DND-41 (cell line): ENCODE measurements around the gene LRRC25.
A peak's percentile ranks its signal among the peaks of the same experiment; 100 is the strongest.

ENCODE experiments used
- ATAC-seq: fragments of 200-7000 bp; cut with Tn5 transposase; 3 replicates; pipeline ENCODE4 v1.9.1; 2021; ENCODE audit warnings: low read depth; ENCODE audit not compliant: insufficient read depth
- DNase-seq: peaks from one replicate; pipeline ENCODE4 v3.0.0-alpha.2; 2020
- H2AFZ ChIP-seq: 2 replicates; pipeline ENCODE4 v1.6.0; 2012; ENCODE audit warnings: low read depth, low read length
- H3K27ac ChIP-seq: 2 replicates; pipeline ENCODE4 v1.5.1; 2012; ENCODE audit warnings: low read length, inconsistent platforms
- H3K27me3 ChIP-seq: fragments of 200-600 bp; sonication (generic); 2 replicates; pipeline ENCODE4 v1.6.0; 2012; ENCODE audit warnings: low read length, mild to moderate bottlenecking, inconsistent platforms; ENCODE audit not compliant: insufficient read depth, poor library complexity
- H3K36me3 ChIP-seq: 2 replicates; pipeline ENCODE4 v1.5.1; 2012; ENCODE audit warnings: low read length, inconsistent platforms; ENCODE audit not compliant: insufficient read depth
- H3K4me1 ChIP-seq: 2 replicates; pipeline ENCODE4 v1.5.1; 2012; ENCODE audit warnings: mild to moderate bottlenecking, low read length; ENCODE audit not compliant: insufficient read depth
- H3K4me2 ChIP-seq: 2 replicates; pipeline ENCODE4 v1.6.0; 2012; ENCODE audit warnings: mild to moderate bottlenecking, moderate library complexity, low read length, inconsistent platforms; ENCODE audit not compliant: insufficient read depth
- H3K4me3 ChIP-seq, 2 experiments: fragments of 200-600 bp in 1 of 2; shearing (Covaris generic) in 1 of 2; 2 replicates each; pipeline ENCODE4 v1.5.1; 2012 to 2016; ENCODE audit warnings: inconsistent platforms in 2 of 2, low read length in 2 of 2, mild to moderate bottlenecking in 2 of 2, low read depth in 1 of 2, moderate library complexity in 1 of 2
- H3K79me2 ChIP-seq: 2 replicates; pipeline ENCODE4 v1.6.0; 2012; ENCODE audit warnings: low read length, inconsistent platforms; ENCODE audit not compliant: insufficient read depth
- H3K9ac ChIP-seq: 2 replicates; pipeline ENCODE4 v1.6.0; 2012; ENCODE audit warnings: low read depth, mild to moderate bottlenecking, inconsistent platforms, low read length, moderate library complexity
- H3K9me3 ChIP-seq: 2 replicates; pipeline ENCODE4 v1.5.1; 2012; ENCODE audit warnings: low read length, moderate library complexity, mild to moderate bottlenecking, inconsistent platforms; ENCODE audit not compliant: insufficient read depth, severe bottlenecking
- H4K20me1 ChIP-seq: 2 replicates; pipeline ENCODE4 v1.6.0; 2012; ENCODE audit warnings: low read length; ENCODE audit not compliant: insufficient read depth
- CTCF ChIP-seq: IDR thresholded peaks from 2 replicates; pipeline ENCODE4 v1.5.1; 2012; ENCODE audit warnings: borderline replicate concordance, low read length, moderate library complexity, mild to moderate bottlenecking; ENCODE audit not compliant: poor library complexity, severe bottlenecking; ENCODE audit errors: extremely low read depth
- EZH2 ChIP-seq: IDR thresholded peaks from 3 replicates; pipeline ENCODE4 v1.6.1; 2012; ENCODE audit warnings: borderline replicate concordance, low read depth, mild to moderate bottlenecking, moderate library complexity, low read length, inconsistent platforms; ENCODE audit not compliant: severe bottlenecking

Gene LRRC25

GRCh38 chr19:18440415-18440877, 43.0 kb upstream of the LRRC25 start:
- Histone ChIP-seq H3K9me3 (no peaks in the 10 kb centered on the region), H3K9ac (no peak overlapping the region), H3K36me3 (peaks cover 28% of the 10 kb centered on the region), H3K4me3 (no peak overlapping the region), H4K20me1 (peaks cover 20% of the 10 kb centered on the region; the same call in 1 of the 2 replicates), H3K4me2 (no peak overlapping the region), H3K4me1 (peaks cover 20% of the 10 kb centered on the region), H3K79me2 (no peaks in the 10 kb centered on the region), H2AFZ (no peak overlapping the region), H3K27me3 (no peaks in the 10 kb centered on the region), H3K27ac (no peak overlapping the region)
- peak; percentile 32; the same call in 2 of the 3 replicates for ATAC-seq
- peak; percentile 46 for DNase-seq
- TF ChIP-seq CTCF = peak; percentile 67
- TF ChIP-seq EZH2 = no peak

- Histone ChIP-seq H3K9ac (no peak overlapping the region), H3K9me3 (no peaks in the 10 kb centered on the region), H3K4me1 (peaks cover 21% of the 10 kb centered on the region), H3K27ac (no peak overlapping the region), H2AFZ (no peak overlapping the region), H3K4me3 (no peak overlapping the region), H3K27me3 (no peaks in the 10 kb centered on the region), H3K4me2 (no peak overlapping the region), H3K36me3 (peaks cover 24% of the 10 kb centered on the region), H3K79me2 (no peaks in the 10 kb centered on the region), H4K20me1 (peaks cover 20% of the 10 kb centered on the region; the same call in 1 of the 2 replicates)
- no peak for DNase-seq
- no peak for ATAC-seq
- TF ChIP-seq CTCF (no peak), EZH2 (no peak)
These were observed 42.5 kb upstream of the LRRC25 start for GRCh38 chr19:18439910-18440237.

DNA sequence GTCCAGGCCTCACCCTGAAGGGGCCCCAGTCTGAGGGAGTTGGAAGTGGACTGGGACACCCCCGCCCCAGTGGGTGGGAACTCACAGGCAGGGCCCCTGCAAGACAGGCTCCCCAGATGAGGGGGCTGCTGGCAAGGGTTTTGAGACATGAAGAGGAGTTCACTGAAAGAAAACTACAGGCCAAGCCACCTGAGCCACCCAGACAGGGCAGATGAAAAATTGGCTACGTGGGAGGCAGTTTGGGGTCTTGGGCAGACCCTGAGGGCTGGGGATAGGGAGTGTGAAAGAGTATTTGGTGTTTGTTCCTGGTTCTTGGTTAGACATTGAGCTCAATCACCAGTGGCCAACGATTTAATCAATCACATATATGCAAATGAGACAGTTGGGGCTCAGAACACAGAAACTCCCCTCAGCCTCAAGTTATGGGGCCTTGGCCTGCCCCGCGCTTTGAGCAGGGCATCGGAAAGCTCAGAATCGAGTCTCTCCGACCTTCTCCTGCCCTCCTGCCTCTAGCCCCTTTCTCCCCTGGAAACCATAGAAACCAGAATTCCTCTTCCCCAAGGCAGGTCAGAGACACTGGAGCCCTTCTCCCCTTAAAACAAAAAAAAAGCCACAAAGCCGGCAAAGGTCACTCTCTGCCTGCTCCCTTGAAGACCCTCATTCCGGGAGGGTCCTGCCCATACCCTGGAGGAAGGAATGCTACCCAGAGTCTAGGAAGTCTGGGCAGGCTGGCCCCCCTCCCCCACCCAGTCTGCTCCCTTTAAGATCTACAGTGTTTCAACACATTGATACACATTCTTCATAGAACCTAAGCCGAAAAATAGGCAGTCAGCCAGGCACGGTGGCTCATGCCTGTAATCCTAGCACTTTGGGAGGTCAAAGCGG, 41.8 kb upstream of the LRRC25 start:
- ATAC-seq = no peak
- H3K79me2 ChIP-seq = no peaks in the 10 kb centered on the region
- H3K36me3 ChIP-seq = peaks cover 18% of the 10 kb centered on the region
- H3K4me3 ChIP-seq = no peak overlapping the region
- H3K27ac ChIP-seq = no peak overlapping the region
- DNase-seq = no peak
- peaks cover 20% of the 10 kb centered on the region; the same call in 1 of the 2 replicates for H4K20me1 ChIP-seq
- no peak for TF ChIP-seq EZH2
- no peak for TF ChIP-seq CTCF
- H3K4me2 ChIP-seq = no peak overlapping the region
- H3K27me3 ChIP-seq = no peaks in the 10 kb centered on the region
- H3K9me3 ChIP-seq = no peaks in the 10 kb centered on the region
- H3K9ac ChIP-seq = no peak overlapping the region
- no peak overlapping the region for H2AFZ ChIP-seq
- H3K4me1 ChIP-seq = peaks cover 21% of the 10 kb centered on the region
